DMS53 treated with DMSO at 0.1 percent for 48 hours (cell line): ENCODE results near the gene DPP6.

ENCODE experiments used
- DNase-seq: peaks from one replicate; lab custom pipeline; 2025; ENCODE audit not compliant: unreplicated experiment; lab: John Stamatoyannopoulos, UW

DPP6 gene

GRCh38 chr7:154783281-154783909 lies 731.2 kb downstream of the DPP6 start:
- DNase-seq: no peak

GRCh38 chr7:154785898-154786297 lies 733.7 kb downstream of the DPP6 start:
- DNase-seq: no peak

DNA sequence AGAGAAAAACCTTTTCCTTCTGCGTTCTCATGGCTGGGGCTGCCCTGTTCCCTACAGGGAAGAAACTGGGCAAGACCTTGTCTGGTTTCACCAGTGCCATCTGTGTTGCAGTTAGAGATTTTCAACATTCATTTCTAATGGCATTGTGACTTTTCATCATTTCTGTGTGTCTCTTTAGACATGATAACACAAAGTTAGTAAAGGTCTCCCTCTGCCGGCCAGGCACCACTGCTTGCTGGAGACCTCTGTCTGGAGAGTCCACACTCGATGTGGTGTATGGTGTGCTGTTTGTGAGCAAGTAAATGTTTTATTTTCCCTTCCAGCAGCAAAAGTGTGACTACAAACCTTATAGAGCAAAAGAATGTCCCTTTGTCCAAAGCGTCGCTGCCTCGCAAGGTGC lies 737.2 kb downstream of the DPP6 start:
- no peak for DNase-seq

DNA sequence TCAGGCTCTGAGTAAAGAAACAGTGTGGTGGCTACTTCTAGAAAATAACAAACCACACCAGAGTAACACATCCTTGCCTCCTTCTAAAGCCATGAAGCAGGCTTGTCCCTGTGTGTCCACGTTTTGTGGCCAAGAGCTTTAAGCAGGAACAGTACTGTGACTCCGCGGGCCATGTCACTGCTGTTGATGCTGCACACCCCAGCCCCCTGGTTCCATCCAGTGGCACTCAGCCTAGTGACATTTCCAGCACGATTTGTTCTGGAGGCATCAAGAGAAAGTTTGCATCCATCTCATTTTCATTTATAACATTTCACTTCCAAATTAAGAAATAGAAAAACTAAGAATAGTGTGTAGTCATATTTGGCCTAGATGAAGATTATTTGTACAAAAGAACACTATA lies 739.4 kb downstream of the DPP6 start:
- DNase-seq: no peak

DNA sequence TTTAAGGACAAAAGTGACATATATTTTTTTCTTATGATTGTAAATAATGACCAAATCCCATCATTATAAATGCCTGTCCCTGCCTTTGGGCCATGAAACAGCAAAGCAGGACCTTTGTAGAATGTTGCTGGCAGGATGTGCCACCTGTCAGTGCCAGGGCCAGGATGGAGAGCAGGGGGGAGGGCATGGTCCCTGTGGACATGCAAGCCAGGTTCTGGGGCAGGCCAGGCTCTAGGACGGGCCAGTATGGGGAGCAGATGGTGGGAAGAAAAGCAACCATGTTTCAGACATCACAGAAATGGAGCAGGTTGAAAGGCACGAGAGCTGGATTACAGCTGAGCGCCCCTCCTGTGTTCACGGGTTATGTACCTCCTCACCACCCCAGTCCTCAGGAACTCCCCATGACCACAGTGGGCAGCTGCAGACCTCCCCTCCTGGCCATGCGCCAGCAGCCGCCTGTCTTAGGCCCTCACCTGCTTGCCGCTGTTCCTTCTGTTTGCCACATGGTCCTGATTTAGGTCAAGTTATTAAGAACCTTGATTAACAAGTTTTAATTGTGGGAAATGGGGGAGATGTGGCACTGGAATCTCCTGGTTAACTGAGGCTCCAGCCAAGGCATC lies 740.3 kb downstream of the DPP6 start:
- no peak for DNase-seq

DNA sequence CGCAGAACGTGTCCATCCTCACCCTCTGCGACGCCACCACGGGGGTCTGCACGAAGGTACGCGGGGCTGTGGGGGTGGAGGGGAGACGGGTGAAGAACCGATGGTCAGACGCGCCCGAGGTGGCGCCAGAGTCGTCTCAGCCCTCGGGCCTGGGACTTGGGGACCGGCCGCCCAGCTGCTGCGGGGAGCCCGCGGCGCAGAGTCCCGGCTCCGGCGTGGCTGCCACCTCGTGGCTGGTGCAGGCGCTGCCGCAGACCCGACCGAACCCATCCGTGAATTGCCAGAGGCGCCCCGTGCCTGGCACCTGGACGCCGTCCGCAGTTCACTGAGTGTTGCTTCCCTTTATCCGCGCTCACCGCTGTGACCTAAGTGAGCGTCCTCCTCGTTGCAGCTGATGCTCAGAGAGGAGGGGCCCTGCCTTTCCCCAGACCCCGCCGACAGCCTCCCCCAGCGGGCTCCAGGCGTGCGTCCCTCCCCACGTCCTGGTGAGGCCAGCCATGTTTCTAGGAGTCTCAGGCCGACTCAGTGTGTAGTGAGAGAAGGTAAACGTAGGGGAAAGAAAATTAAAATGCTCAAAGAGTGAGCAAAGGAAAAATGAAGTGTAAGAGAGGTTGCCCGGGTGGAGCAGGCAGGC lies 742.1 kb downstream of the DPP6 start:
- no peak for DNase-seq

DNA sequence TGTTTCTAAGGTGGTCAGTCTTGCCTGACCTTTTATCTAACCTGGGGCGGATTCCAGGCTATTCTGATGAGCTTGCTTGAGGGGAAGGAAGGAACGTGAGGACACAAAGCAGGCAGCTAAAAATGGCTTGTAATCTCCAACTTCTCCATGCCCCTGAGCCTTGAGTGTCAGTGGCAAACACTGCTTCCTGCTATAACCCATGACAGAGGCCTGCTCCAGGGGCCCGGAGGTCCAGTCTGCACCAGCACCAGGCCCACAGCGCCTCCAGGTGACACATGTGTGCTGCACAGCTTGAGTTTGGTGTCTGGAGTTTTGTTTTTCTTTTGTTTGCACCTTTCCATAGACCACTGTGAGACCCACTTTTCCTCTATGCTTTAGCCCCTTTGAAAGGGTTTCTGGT lies 742.8 kb downstream of the DPP6 start:
- no peak for DNase-seq

DNA sequence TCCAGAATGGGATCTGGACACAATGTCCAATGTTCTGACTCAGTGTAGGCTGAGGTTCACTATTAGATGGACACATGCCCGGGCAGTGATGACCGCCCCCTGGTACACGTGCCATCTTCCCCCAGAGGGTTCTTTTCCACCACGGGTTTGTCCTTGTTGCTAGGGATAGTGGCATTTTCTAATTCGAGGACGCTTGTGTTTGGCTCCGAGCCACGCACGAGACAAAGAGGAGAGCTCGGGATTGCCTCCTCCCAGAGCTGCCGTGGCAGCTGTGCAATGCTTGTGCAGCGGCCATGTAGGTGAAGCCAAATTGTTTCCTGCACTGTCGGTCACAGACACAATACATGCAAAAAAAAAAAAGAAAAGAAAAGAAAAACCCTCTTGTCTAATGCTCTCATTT lies 743.2 kb downstream of the DPP6 start:
- no peak for DNase-seq

DNA sequence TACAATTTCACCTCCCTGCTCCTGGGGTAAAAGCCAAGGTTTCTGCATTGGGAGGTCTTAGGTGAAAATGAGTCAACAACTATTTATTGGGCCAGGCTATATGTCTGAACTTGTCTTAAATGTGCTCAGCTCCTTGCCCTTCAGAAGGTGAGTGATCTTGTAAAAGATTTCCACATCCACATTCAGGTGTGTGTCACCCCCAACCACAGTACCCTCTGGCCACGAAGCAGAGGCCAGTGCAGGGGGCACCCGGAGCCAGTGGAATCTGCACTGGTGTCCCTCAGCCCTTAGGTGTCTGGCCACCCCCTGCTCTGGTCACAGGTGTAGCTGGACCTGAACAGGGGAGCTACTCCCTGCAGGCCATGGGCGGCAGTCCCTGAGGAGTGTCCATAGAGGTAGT lies 752.3 kb downstream of the DPP6 start:
- DNase-seq: no peak

DNA sequence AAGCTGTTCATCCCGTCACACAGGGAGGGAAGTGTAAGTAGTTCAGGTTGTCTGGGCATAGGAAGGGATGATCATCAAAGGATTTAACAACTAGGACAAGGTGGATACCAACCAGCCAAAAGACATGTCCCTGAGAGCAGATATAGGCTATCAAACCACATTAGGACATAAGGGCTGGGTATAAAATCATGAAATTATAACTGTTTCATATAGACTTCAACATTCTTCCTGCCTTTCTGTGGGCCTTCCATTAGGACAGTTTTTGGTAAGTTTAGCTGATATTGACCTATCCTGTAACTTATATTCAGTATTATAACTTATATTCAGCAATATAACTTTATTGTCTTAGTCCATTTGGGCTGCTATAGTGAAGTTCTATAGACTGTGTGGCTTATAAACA lies 759.8 kb downstream of the DPP6 start:
- no peak for DNase-seq

GRCh38 chr7:154817224-154817896 lies 765.2 kb downstream of the DPP6 start:
- DNase-seq: no peak

DNA sequence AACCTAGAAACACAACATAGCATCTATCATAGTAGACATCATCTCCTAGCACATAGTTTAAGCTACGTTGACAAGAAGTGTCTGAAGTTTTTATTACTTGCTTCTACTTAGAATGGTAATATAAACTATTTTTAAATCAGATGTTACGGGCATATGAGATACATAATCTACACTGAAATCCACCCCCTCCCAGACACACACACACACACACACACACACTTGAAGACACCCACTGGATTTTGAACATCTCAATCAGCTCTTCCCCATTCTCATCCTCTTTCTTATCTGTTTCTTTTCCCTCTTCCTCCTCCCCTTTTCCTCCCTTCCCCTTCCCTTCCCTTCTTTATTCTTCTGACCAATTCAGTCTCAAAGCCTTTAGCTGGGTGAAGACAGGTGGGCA lies 774.8 kb downstream of the DPP6 start:
- DNase-seq: no peak

DNA sequence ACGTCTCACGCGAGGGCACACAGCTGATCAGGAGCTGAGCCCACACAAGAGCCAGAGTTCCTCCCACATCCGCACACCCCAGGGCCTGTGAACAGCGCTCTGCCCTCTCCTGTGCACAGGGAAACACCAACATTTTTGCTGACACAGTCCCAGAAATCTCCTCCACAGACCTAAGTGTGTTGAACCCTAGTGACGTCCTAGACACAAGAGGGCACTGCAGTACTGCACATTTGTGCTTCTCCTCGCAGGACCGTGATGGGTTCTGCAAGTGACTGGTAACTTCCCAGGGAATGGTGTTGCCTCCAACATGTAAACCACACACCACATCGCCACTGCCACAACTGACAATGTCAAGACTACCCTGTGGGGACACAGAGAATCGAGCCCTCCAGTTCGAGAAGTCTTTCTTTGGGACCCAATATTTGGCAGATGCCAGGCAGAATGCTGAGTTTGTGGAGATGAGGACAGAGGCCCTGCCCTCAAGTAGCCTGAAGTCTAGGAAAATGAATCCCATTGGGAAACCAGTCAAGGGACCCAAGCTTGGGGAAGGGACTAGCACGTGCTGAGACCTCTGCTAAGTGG lies 780.5 kb downstream of the DPP6 start:
- no peak for DNase-seq

DNA sequence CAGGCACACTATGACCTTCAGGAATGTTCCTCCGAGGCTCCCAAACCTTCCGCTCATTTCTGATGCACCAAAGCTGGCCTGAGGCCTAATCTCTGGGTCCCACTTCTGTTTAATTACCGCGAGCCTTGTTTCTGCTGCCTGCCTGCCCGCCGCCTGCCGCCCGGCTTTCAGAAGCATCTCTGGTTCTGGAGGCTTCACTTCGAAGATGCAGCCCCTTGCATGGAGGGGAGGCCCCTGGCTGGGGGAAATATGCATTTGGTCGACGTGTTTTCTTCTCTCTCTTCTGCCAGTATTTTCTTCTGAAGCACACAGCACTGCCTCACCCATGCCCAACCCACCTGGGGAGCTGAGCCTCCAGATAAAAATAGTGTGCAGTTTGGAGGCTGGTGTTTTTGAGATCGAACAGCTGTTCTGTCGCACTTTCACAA lies 783.8 kb downstream of the DPP6 start:
- DNase-seq: no peak

DNA sequence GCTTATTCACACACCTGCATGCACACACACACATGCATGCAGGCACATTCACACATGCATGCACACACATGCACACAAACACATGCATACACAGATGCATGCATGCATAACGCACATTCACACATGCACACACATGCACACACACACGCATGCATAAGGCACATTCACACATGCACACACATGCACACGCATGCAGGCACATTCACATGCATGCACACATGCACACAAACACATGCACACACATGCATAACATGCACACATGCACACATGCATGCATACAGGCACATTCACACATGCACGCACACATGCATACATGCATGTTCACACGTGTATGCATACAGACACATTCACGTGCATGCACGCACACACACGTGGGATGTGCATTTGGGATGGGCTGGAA lies 784.9 kb downstream of the DPP6 start:
- DNase-seq: no peak

DNA sequence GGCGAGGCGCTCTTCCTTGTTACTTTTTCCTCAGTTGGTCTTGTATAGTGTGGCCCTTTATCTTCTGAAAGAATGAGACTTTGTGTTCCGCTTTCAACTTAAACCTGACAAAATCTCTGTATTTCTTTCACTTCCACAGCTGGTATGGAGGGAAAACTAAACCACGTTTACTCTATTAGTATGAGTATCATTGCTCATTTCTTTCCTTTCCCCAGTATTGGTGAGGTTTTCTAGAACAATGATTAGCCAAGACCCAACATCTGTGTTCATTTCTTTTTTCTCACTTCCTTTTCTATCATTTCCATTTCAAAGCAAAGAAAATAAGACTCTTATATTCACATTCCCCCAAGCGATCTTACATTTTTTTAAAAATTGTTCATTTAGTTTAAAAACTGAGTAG lies 785.4 kb downstream of the DPP6 start:
- no peak for DNase-seq

DNA sequence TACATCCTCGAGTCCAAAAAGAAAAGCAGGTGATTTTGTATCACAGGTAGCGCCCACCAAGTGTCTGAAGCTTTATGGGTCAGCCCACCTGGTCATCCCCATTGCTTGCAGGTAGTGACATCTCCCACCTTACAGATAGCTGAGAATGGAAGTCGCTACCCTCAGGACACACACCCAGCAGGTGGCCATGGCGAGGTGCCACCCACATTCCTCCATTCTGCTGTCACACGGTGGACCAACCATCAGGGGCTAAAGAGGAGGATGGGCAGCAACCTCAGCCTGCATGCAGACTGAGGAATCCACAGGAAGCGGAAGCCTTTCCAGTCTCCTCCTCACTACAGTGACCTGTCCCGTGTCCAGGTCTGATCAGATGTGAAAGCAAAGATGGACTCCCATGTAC lies 787.9 kb downstream of the DPP6 start:
- no peak for DNase-seq

GRCh38 chr7:154841731-154842331 lies 789.6 kb downstream of the DPP6 start:
- DNase-seq: no peak

DNA sequence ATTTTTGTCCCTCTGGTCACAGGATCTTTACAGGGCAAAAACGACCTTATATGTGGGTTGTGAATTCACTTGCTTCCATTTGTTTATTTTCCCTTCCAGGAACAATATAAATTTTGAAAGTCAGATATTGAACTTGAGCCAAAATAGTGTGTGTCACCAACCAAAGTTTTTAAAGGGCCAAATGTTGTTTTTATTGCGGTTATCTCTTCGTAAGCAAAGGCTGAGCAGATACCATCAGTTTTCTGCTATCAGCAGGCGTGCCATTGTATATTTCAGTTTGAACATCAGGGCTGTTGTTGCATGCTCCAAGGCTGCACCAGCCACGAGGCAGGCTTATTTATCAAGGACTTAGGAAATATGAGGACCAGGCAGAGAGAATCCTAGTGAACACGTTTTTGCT lies 790.4 kb downstream of the DPP6 start:
- DNase-seq: no peak

GRCh38 chr7:154843670-154844237 lies 791.6 kb downstream of the DPP6 start:
- no peak for DNase-seq

DNA sequence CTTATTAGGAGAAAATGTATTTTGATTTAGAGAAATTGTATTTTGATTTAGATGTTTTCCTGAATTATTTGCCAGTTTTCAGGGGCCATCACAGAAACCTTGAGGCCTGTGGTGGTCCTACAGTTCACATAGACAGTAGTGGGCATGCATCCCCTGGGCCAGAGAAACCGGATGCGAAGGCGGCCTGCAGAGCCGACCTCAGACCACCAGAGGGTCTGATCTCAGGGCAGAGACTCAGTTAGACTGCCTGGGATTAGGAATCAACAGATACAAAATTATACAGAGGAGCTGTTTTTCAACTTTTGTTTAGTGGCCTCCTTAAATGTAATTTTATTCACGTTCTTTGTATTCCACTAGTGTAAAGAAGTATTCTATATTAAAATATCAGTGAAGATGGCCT lies 792.3 kb downstream of the DPP6 start:
- no peak for DNase-seq
